GM12878 (cell line): ENCODE results near the gene MGARP. TPM values are rescaled to one million over a fixed set of nuclear protein-coding genes. Genes with fewer than 3 reads are reported as not detected.

Experiments
- ATAC-seq: fragments of 200-7000 bp; cut with Tn5 transposase; 3 replicates; pipeline ENCODE4 v1.9.1; 2020; ENCODE audit warnings: mild to moderate bottlenecking, moderate library complexity
- BruUV-seq: library from RNA; stranded (reverse); fragments of 400-500 nt; replicated peaks from 2 replicates; lab custom pipeline; 2021; lab: Mats Ljungman, UMichigan
- CTCF ChIA-PET: fragments of 300-600 bp; sonication (Branson Sonifier 250); formaldehyde crosslinking; extraction: SDS; loops from one replicate; lab custom pipeline; 2021; ENCODE audit warnings: inconsistent platforms; lab: Yijun Ruan, JAX
- POLR2A ChIA-PET: fragments of 350-600 bp; formaldehyde crosslinking; extraction: SDS; loops from one replicate; lab custom pipeline; 2021; ENCODE audit warnings: inconsistent platforms; lab: Charles Lee
- RAD21 ChIA-PET: fragments of 300-600 bp; sonication (Branson Sonifier 250); formaldehyde crosslinking; loops from one replicate; lab custom pipeline; 2023; ENCODE audit warnings: antibody characterized with exemption; ENCODE audit not compliant: unreplicated experiment; lab: Charles Lee
- SMC1A ChIA-PET: fragments of 300-600 bp; sonication (Branson Sonifier 250); formaldehyde crosslinking; loops from one replicate; lab custom pipeline; 2023; ENCODE audit not compliant: unreplicated experiment, uncharacterized antibody; lab: Charles Lee
- DNase-seq: peaks from one replicate; pipeline ENCODE4 v3.0.0-alpha.2; 2011; ENCODE audit warnings: low read depth, low spot score
- FAIRE-seq: peaks from 3 replicates; lab custom pipeline; 2011; peaks lifted over from hg19 to GRCh38; lab: Jason Lieb, UNC
- H2AFZ ChIP-seq: 2 replicates; pipeline ENCODE4 v1.6.0; 2011; ENCODE audit warnings: low read depth, low read length, control low read depth; ENCODE audit not compliant: control insufficient read depth
- H3K27ac ChIP-seq: 2 replicates; pipeline ENCODE4 v1.5.1; 2011; ENCODE audit warnings: control low read depth; ENCODE audit not compliant: control insufficient read depth, insufficient read depth
- H3K27me3 ChIP-seq, 2 experiments: replicated peaks in 1 of 2; 2 replicates each; pipeline versions ENCODE4 v1.6.0 to v1.6.1; 2011; ENCODE audit warnings: low read length in 1 of 2; ENCODE audit not compliant: control insufficient read depth in 2 of 2, insufficient read depth in 2 of 2
- H3K36me3 ChIP-seq, 2 experiments: 2 replicates each; pipeline ENCODE4 v1.5.1; 2011; ENCODE audit warnings: low read length in 1 of 2; ENCODE audit not compliant: control insufficient read depth in 2 of 2, insufficient read depth in 2 of 2
- H3K4me1 ChIP-seq: 2 replicates; pipeline ENCODE4 v1.6.1; 2011; ENCODE audit warnings: mild to moderate bottlenecking, low read length, moderate library complexity, mixed read lengths; ENCODE audit not compliant: control insufficient read depth, insufficient read depth
- H3K4me2 ChIP-seq: 2 replicates; pipeline ENCODE4 v1.6.0; 2011; ENCODE audit warnings: control low read depth; ENCODE audit not compliant: control insufficient read depth, insufficient read depth
- H3K4me3 ChIP-seq: fragments of 200-600 bp; sonication (generic); 2 replicates; pipeline ENCODE4 v1.5.1; 2016
- H3K79me2 ChIP-seq: 2 replicates; pipeline ENCODE4 v1.6.0; 2011; ENCODE audit warnings: low read length; ENCODE audit not compliant: control insufficient read depth, insufficient read depth
- H3K9ac ChIP-seq: 2 replicates; pipeline ENCODE4 v1.8.0; 2011; ENCODE audit warnings: low read length, control low read depth, mixed read lengths; ENCODE audit not compliant: control insufficient read depth, insufficient read depth
- H3K9me3 ChIP-seq: replicated peaks from 3 replicates; pipeline ENCODE4 v1.5.1; 2011; ENCODE audit warnings: mild to moderate bottlenecking, low read length; ENCODE audit not compliant: control insufficient read depth, insufficient read depth
- H4K20me1 ChIP-seq: 2 replicates; pipeline ENCODE4 v1.6.0; 2011; ENCODE audit not compliant: control insufficient read depth, insufficient read depth
- BHLHE40 ChIP-seq, 2 experiments: fragments of 450-650 bp in 1 of 2; IDR thresholded peaks; 2 replicates each; pipeline ENCODE4 v1.6.1; 2011 to 2017; ENCODE audit warnings: low read depth in 2 of 2, borderline replicate concordance in 1 of 2, improper control_type of control experiment in 1 of 2, low read length in 1 of 2, mild to moderate bottlenecking in 1 of 2
- ETV6 ChIP-seq, 2 experiments: fragments of 450-650 bp in 1 of 2; IDR thresholded peaks in 1 of 2; conservative IDR thresholded peaks in 1 of 2; 2 replicates each; pipeline ENCODE4 v1.6.1; 2014; ENCODE audit warnings: antibody characterized with exemption in 1 of 2, borderline replicate concordance in 1 of 2, low read depth in 1 of 2, mild to moderate bottlenecking in 1 of 2, moderate library complexity in 1 of 2
- FOS ChIP-seq: IDR thresholded peaks from 3 replicates; pipeline ENCODE4 v1.6.1; 2011; ENCODE audit warnings: borderline replicate concordance; ENCODE audit not compliant: insufficient read length; ENCODE audit errors: extremely low read depth
- IRF5 ChIP-seq: fragments of 450-650 bp; IDR thresholded peaks from 2 replicates; pipeline ENCODE4 v1.6.1; 2017; ENCODE audit warnings: borderline replicate concordance
- NFXL1 ChIP-seq: fragments of 450-650 bp; IDR thresholded peaks from 2 replicates; pipeline ENCODE4 v1.6.1; 2017; ENCODE audit warnings: antibody characterized with exemption, mild to moderate bottlenecking, borderline replicate concordance
- NKRF ChIP-seq: fragments of 450-650 bp; conservative IDR thresholded peaks from 2 replicates; pipeline ENCODE4 v1.6.1; 2017; ENCODE audit warnings: mild to moderate bottlenecking, moderate library complexity
- NR2F1 ChIP-seq: fragments of 450-650 bp; conservative IDR thresholded peaks from 2 replicates; pipeline ENCODE4 v1.6.1; 2017; ENCODE audit warnings: mild to moderate bottlenecking
- PAX8 ChIP-seq: fragments of 450-650 bp; IDR thresholded peaks from 2 replicates; pipeline ENCODE4 v1.6.1; 2017; ENCODE audit warnings: mild to moderate bottlenecking, moderate library complexity
- RUNX3 ChIP-seq: IDR thresholded peaks from 2 replicates; pipeline ENCODE4 v1.6.1; 2012; ENCODE audit warnings: low read length, inconsistent platforms
- STAT3 ChIP-seq: IDR thresholded peaks from 2 replicates; pipeline ENCODE4 v1.6.1; 2011; ENCODE audit warnings: low read depth, low read length, improper control_type of control experiment
- TCF12 ChIP-seq: IDR thresholded peaks from 2 replicates; pipeline ENCODE4 v1.6.1; 2011; ENCODE audit warnings: low read depth, mild to moderate bottlenecking, low read length
- WGBS: methylation state at CpG from one replicate; pipeline ENCODE4 v1.1.6; 2016; ENCODE audit warnings: low lambda C conversion rate; ENCODE audit not compliant: insufficient replicate concordance, insufficient coverage; ENCODE audit errors: missing lambda C conversion rate; 5-methylcytosine and 5-hydroxymethylcytosine counted together
- in situ Hi-C: fragments of 300-500 bp; cut with MboI; formaldehyde crosslinking; loops from 9 replicates; pipeline ENCODE4 v1.14.3; 2018; ENCODE audit warnings: mixed read lengths
- intact Hi-C: fragments of 100-400 bp; cut with micrococcal nuclease; formaldehyde crosslinking; loops from one replicate; pipeline ENCODE4 v1.14.2; 2022; ENCODE audit not compliant: unreplicated experiment
- polyA plus RNA-seq, 11 experiments: library from polyadenylated mRNA; depleted of rRNA in 4 of 11; unstranded in 6 of 11; stranded (reverse) in 5 of 11; fragments of >200 nt; fragmentation: Nextera tagmentation in 4 of 11; fragmentation: Illumina TruSeq in 1 of 11; extraction: Ambion mirVana in 4 of 11; extraction: Trizol in 1 of 11; gene quantifications; 1 replicate in 1 of 11; 2 replicates in 10 of 11; pipeline versions ENCODE4 v1.2.1 to v1.2.3, GENCODE V29; 2011 to 2016; ENCODE audit warnings: inconsistent platforms in 2 of 11, missing spikeins in 2 of 11, low read depth in 1 of 11
- total RNA-seq, 4 experiments: library from RNA; depleted of rRNA in 3 of 4; stranded (reverse); fragments of >200 nt in 3 of 4; fragmentation: Illumina TruSeq in 1 of 4; extraction: Trizol in 1 of 4; gene quantifications; 2 replicates each; pipeline versions ENCODE4 v1.2.1 to v1.2.3, GENCODE V29; 2013 to 2021
- TF ChIP-seq, protein P1 (sequence below): fragments of 450-650 bp; IDR thresholded peaks from 2 replicates; pipeline ENCODE4 v1.6.1; 2017; ENCODE audit warnings: mild to moderate bottlenecking, moderate library complexity
- TF ChIP-seq, protein P2 (sequence below): fragments of 450-650 bp; IDR thresholded peaks from 2 replicates; pipeline ENCODE4 v1.6.1; 2016; ENCODE audit warnings: mild to moderate bottlenecking
- TF ChIP-seq, protein P3 (sequence below): fragments of 450-650 bp; IDR thresholded peaks from 2 replicates; pipeline ENCODE4 v1.6.1; 2014; ENCODE audit warnings: mild to moderate bottlenecking

Gene MGARP
- total and polyA plus RNA-seq, 10 of the 15 experiments (the other 5 are each of a cell fraction or from before 2014, with no cell fraction given) = 0.04 to 0.23 (median 0.08) TPM; not detected in 7

- no peak overlapping the region for H2AFZ ChIP-seq
- ChIA-PET SMC1A (interaction anchor here (0.5 kb wide), 1 partner anchor 20 kb away, joined by 4 read pairs; no protein-coding TSS in a partner anchor), RAD21 (no interaction called here), POLR2A (no interaction called here), CTCF (interaction anchor here (1.7 kb wide), 1 partner anchor 10 kb away, joined by 7 read pairs; no protein-coding TSS in a partner anchor)
- DNase-seq (no peak), FAIRE-seq (no peak), ATAC-seq (no peak)
- no peak overlapping the region for H3K4me3 ChIP-seq
- intact Hi-C loops = no loop called here
- H3K27me3 ChIP-seq = no peaks in the 10 kb centered on the region
- no peaks in the 10 kb centered on the region for H4K20me1 ChIP-seq
- in situ Hi-C loops = no loop called here
- 44% methylated on average over 5 of the region's 5 CpGs for WGBS
- BruUV-seq = no TSS peak
- TF ChIP-seq NFXL1 (no peak), ETV6 (conservative IDR thresholded peaks at IDR 0.05 in 1 of 2, IDR thresholded peaks at IDR 0.05 in 1 of 2; ENCODE audit: borderline replicate concordance in 1 of 2, low read depth in 1 of 2) (no peak), NKRF (no peak), TCF12 (no peak), BHLHE40 (IDR thresholded peaks at IDR 0.05; ENCODE audit: borderline replicate concordance in 1 of 2, low read depth in 2 of 2, low read length in 1 of 2) (no peak), RUNX3 (no peak), STAT3 (no peak), PAX8 (no peak), NR2F1 (no peak), IRF5 (no peak), FOS (no peak)
- TF ChIP-seq, protein P1, sequence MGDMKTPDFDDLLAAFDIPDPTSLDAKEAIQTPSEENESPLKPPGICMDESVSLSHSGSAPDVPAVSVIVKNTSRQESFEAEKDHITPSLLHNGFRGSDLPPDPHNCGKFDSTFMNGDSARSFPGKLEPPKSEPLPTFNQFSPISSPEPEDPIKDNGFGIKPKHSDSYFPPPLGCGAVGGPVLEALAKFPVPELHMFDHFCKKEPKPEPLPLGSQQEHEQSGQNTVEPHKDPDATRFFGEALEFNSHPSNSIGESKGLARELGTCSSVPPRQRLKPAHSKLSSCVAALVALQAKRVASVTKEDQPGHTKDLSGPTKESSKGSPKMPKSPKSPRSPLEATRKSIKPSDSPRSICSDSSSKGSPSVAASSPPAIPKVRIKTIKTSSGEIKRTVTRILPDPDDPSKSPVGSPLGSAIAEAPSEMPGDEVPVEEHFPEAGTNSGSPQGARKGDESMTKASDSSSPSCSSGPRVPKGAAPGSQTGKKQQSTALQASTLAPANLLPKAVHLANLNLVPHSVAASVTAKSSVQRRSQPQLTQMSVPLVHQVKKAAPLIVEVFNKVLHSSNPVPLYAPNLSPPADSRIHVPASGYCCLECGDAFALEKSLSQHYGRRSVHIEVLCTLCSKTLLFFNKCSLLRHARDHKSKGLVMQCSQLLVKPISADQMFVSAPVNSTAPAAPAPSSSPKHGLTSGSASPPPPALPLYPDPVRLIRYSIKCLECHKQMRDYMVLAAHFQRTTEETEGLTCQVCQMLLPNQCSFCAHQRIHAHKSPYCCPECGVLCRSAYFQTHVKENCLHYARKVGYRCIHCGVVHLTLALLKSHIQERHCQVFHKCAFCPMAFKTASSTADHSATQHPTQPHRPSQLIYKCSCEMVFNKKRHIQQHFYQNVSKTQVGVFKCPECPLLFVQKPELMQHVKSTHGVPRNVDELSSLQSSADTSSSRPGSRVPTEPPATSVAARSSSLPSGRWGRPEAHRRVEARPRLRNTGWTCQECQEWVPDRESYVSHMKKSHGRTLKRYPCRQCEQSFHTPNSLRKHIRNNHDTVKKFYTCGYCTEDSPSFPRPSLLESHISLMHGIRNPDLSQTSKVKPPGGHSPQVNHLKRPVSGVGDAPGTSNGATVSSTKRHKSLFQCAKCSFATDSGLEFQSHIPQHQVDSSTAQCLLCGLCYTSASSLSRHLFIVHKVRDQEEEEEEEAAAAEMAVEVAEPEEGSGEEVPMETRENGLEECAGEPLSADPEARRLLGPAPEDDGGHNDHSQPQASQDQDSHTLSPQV = no peak
- TF ChIP-seq, protein P2, sequence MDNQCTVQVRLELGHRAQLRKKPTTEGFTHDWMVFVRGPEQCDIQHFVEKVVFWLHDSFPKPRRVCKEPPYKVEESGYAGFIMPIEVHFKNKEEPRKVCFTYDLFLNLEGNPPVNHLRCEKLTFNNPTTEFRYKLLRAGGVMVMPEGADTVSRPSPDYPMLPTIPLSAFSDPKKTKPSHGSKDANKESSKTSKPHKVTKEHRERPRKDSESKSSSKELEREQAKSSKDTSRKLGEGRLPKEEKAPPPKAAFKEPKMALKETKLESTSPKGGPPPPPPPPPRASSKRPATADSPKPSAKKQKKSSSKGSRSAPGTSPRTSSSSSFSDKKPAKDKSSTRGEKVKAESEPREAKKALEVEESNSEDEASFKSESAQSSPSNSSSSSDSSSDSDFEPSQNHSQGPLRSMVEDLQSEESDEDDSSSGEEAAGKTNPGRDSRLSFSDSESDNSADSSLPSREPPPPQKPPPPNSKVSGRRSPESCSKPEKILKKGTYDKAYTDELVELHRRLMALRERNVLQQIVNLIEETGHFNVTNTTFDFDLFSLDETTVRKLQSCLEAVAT = no peak
- TF ChIP-seq, protein P3, sequence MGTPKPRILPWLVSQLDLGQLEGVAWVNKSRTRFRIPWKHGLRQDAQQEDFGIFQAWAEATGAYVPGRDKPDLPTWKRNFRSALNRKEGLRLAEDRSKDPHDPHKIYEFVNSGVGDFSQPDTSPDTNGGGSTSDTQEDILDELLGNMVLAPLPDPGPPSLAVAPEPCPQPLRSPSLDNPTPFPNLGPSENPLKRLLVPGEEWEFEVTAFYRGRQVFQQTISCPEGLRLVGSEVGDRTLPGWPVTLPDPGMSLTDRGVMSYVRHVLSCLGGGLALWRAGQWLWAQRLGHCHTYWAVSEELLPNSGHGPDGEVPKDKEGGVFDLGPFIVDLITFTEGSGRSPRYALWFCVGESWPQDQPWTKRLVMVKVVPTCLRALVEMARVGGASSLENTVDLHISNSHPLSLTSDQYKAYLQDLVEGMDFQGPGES = no peak
- no peak overlapping the region for H3K9ac ChIP-seq
- H3K27ac ChIP-seq = no peak overlapping the region
- H3K36me3 ChIP-seq = no peaks in the 10 kb centered on the region
- H3K9me3 ChIP-seq = no peaks in the 10 kb centered on the region; the same call in 2 of the 3 replicates
- no peak overlapping the region for H3K4me2 ChIP-seq
- H3K4me1 ChIP-seq = no peaks in the 10 kb centered on the region; the same call in 1 of the 2 replicates
- H3K79me2 ChIP-seq = no peaks in the 10 kb centered on the region
These were observed 57.8 kb downstream of the MGARP start for GRCh38 chr4:139222215-139222614.
